Pancreas (tissue), 10 donors: Measurements from ENCODE around the gene FRMD4A. TPM values are rescaled to one million over a fixed set of nuclear protein-coding genes. Genes with fewer than 3 reads are reported as not detected.

Experiments used
- ATAC-seq, 4 donors: fragments of 200-7000 bp; cut with Tn5 transposase; one replicate each; pipeline versions ENCODE4 v1.8.0 to v1.9.1; 2020; ENCODE audit warnings: mild to moderate bottlenecking in 4 of 4, moderate library complexity in 4 of 4
- DNase-seq, 6 donors: peaks; one replicate each; pipeline ENCODE4 v3.0.0-alpha.2; 2020
- FAIRE-seq: peaks from 2 replicates; lab custom pipeline; 2012; peaks lifted over from hg19 to GRCh38; lab: Jason Lieb, UNC
- H3K27ac ChIP-seq, 4 donors: fragments of 200-600 bp; sonication (generic); 1 replicate in 3 of 4; 2 replicates in 1 of 4; pipeline versions ENCODE4 v1.5.0 to v1.8.0; 2020
- H3K27me3 ChIP-seq, 4 donors: fragments of 200-600 bp; one replicate each; pipeline ENCODE4 v1.8.0; 2021
- H3K36me3 ChIP-seq, 3 donors: fragments of 200-600 bp; sonication (generic) in 1 of 3; one replicate each; pipeline versions ENCODE4 v1.5.0 to v1.8.0; 2020 to 2021
- H3K4me1 ChIP-seq, 3 donors: fragments of 200-600 bp; one replicate each; pipeline ENCODE4 v1.8.0; 2021
- H3K4me3 ChIP-seq, 4 donors: fragments of 200-600 bp; sonication (generic) in 2 of 4; one replicate each; pipeline versions ENCODE4 v1.5.0 to v1.8.0; 2020 to 2021
- H3K9me3 ChIP-seq, 4 donors: fragments of 200-600 bp; one replicate each; pipeline ENCODE4 v1.8.0; 2021
- WGBS, 2 donors: extraction: QIAGEN DNeasy Blood & Tissue Kit; methylation state at CpG; one replicate each; pipeline ENCODE4 v1.1.7; 2013; 5-methylcytosine and 5-hydroxymethylcytosine counted together
- intact Hi-C, 3 donors: fragments of 100-400 bp; cut with DNase I; formaldehyde crosslinking; loops; one replicate each; pipeline versions ENCODE4 v1.11.1 to v1.14.2; 2022
- polyA plus RNA-seq, 2 donors: library from polyadenylated mRNA; stranded (reverse); fragments of 200-250 nt; gene quantifications; one replicate each; pipeline ENCODE4 v1.2.3, GENCODE V29; 2013
- total RNA-seq, 6 donors: library from RNA; stranded (reverse); fragmentation: NEBNext Ultra II Directional in 4 of 6; extraction: Animal tissue kit (Norgen Biotek cat#: 25700) in 4 of 6; gene quantifications; one replicate each; pipeline versions ENCODE4 v1.2.1 to v1.2.4, GENCODE V29; 2021 to 2023
- TF ChIP-seq, protein P1 (sequence below), 4 donors: fragments of 200-600 bp; sonication (generic) in 3 of 4; IDR thresholded peaks; one replicate each; pipeline versions ENCODE4 v1.5.0 to v1.8.0; 2021; ENCODE audit warnings: antibody characterized with exemption in 4 of 4
- donor health status: healthy with polysubstance abuse.
- donor health status: DM: no; HTN: no; CAD: no; lungs with moderate emphysema.
- donor health status: DM: no; HTN: no; CAD: no.
- donor health status: control.
- donor health status: control.
- donor health status: Bipolar disorder and iron deficiency.
- donor health status: DM: yes; HTN: yes; CAD: no.
- donor health status: DM: no; HTN: no; CAD: no.
- donor health status: DM: no; HTN: no; CAD: no.
- donor health status: DM: yes; HTN: yes; CAD: no.

FRMD4A gene
- total and polyA plus RNA-seq, 8 donors = 13.5 to 27.5 (median 18.7) TPM

DNA sequence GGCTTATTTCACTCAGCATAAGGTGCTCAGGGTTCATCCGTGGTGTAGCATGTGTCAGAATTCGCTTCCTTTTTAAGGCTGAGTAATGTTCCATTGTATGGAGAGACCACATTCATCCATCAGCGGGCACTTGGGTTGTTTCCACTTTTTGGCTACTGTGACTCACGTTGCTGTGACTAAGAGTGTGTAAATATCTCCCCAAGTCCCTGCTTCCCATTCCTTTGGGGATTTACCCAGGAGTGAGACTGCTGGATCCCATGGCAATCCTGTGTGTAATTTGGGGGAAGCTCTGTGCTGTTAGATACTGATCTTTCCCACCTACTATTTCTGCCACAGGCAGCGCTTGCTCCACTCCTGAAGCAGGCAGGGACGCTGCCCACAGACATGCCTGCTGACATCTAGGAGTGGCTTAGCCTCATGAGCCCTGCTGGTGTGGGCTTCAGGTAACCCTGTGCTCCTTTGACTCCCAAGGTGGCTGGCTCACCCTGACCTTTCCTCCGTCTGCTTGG, 346.0 kb downstream of the FRMD4A start:
- FAIRE-seq (no peak), DNase-seq (no peak), ATAC-seq (no peak)
- Histone ChIP-seq H3K4me1 (no peaks in the 10 kb centered on the region), H3K36me3 (no peaks in the 10 kb centered on the region), H3K27me3 (no peaks in the 10 kb centered on the region), H3K9me3 (no peaks in the 10 kb centered on the region), H3K4me3 (no peak overlapping the region), H3K27ac (no peak overlapping the region)
- intact Hi-C loops = no loop called here
- WGBS, 2 donors = 87 to 88% methylated on average over 7 of the region's 7 CpGs
- TF ChIP-seq, protein P1, sequence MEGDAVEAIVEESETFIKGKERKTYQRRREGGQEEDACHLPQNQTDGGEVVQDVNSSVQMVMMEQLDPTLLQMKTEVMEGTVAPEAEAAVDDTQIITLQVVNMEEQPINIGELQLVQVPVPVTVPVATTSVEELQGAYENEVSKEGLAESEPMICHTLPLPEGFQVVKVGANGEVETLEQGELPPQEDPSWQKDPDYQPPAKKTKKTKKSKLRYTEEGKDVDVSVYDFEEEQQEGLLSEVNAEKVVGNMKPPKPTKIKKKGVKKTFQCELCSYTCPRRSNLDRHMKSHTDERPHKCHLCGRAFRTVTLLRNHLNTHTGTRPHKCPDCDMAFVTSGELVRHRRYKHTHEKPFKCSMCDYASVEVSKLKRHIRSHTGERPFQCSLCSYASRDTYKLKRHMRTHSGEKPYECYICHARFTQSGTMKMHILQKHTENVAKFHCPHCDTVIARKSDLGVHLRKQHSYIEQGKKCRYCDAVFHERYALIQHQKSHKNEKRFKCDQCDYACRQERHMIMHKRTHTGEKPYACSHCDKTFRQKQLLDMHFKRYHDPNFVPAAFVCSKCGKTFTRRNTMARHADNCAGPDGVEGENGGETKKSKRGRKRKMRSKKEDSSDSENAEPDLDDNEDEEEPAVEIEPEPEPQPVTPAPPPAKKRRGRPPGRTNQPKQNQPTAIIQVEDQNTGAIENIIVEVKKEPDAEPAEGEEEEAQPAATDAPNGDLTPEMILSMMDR (IDR thresholded peaks at IDR 0.05) = no peak

DNA sequence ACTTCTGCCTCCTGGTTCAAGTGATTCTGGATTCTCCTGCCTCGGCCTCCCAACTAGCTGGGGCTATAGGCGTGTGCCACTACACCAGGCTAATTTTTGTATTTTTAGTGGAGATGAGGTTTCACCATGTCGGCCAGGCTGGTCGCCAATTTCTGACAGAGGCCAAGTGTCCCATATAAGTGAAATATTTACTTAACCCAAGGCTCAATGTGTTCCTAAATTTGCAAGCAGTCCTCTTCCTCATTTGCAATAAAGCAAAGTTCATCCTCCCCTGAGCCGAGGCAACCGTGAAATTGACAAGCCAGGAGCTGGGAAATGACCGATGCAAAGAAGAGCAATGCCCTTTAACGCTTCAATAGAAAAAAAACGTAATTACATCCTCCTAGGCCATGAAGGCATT, 347.7 kb downstream of the FRMD4A start:
- DNase-seq (no peak), ATAC-seq (no peak), FAIRE-seq (no peak)
- Histone ChIP-seq H3K4me1 (no peaks in the 10 kb centered on the region), H3K36me3 (no peaks in the 10 kb centered on the region), H3K27ac (no peak overlapping the region), H3K9me3 (no peaks in the 10 kb centered on the region), H3K27me3 (no peaks in the 10 kb centered on the region), H3K4me3 (no peak overlapping the region)
- TF ChIP-seq, protein P1 (IDR thresholded peaks at IDR 0.05) = no peak
- intact Hi-C loops = no loop called here
- 81 to 85% methylated on average over 9 of the region's 9 CpGs for WGBS, 2 donors

DNA sequence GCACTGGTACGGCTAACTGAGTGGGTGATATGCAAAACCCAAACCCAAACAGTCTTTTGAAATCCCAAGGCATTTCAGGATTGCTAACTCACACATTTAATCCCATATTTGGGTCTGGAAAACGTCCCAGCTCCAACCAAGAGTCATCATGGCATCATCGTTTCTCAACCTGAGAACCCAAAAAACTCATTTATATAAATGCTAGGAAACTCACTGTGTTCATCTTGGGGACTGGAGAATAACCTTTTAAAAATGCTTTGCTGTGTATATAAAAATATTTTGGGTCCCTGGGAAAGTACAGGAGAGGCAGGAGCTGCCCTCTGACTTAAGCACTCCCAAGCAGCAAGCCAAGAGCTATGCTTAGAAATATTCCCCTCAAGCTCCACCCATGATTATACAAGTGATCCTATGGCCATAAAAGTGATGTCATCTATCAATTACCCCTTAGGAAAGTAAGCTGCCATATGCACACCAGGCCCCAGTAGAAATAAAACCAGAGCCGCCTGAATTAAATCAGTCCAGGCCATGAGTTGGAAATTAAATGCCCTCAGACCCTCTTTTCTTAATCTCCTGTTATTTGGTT, 352.1 kb downstream of the FRMD4A start:
- DNase-seq (no peak), ATAC-seq (no peak), FAIRE-seq (no peak)
- Histone ChIP-seq H3K36me3 (no peaks in the 10 kb centered on the region), H3K27ac (no peak overlapping the region), H3K9me3 (no peaks in the 10 kb centered on the region), H3K4me1 (no peaks in the 10 kb centered on the region), H3K27me3 (no peaks in the 10 kb centered on the region), H3K4me3 (no peak overlapping the region)
- WGBS, 2 donors = 85% methylated on average over 4 of the region's 4 CpGs
- TF ChIP-seq, protein P1 (IDR thresholded peaks at IDR 0.05) = no peak
- intact Hi-C loops = no loop called here

DNA sequence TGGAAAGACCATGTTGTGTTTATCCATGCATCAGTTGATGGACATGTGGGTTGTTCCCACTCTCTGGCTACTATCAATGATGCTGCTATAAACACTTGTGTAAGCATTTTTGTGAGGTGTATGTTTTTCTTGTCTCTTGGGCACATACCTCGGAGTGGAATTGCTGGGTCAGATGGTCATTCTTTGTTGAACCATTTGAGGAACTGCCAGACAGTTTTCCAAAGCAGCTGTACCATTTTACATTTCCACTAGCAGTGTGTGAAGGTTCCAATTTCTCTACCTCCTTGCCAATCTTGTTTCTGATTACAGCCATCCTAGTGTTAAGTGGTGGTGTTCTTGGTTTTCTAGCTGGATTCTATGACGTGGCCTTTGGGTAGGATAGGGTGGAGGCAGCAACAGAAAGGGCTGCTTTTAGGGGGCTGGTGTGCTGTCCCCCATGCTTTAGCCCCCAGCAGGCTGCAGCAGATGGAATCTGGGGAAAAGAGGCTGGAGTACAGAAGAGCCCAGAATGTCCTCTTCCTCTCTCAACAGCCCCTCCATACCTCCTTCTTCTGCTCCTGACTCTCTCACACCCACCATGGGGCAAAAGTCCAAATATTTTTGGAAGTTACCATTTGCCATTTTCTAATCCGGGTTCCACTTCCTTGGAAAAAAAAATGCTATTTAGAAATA, 352.7 kb downstream of the FRMD4A start:
- no peak overlapping the region for H3K27ac ChIP-seq
- no peaks in the 10 kb centered on the region for H3K27me3 ChIP-seq
- DNase-seq (no peak), FAIRE-seq (no peak), ATAC-seq (no peak)
- H3K4me1 ChIP-seq = no peaks in the 10 kb centered on the region
- intact Hi-C loops = no loop called here
- WGBS, 2 donors = 90 to 94% methylated on average over 3 of the region's 3 CpGs
- H3K36me3 ChIP-seq = no peaks in the 10 kb centered on the region
- no peaks in the 10 kb centered on the region for H3K9me3 ChIP-seq
- no peak overlapping the region for H3K4me3 ChIP-seq
- TF ChIP-seq, protein P1 (IDR thresholded peaks at IDR 0.05) = no peak

DNA sequence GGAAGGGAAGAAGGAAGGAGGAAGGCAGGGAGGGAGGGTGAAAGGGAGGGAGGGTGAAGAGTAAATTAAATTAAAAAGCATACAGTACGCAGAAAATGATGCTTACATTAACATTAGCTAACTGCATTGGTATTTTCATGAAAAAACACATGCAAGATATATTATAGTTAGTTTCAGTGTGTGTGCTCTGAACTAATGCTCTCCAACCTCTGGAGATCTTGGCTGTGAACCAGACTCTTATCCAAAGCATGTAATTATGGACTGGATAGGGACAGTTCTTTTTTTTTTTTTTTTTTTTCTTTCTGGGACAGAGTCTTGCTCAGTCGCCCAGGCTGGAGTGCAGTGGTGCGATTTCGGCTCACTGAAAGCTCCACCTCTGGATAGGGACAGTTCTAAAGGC, 357.0 kb downstream of the FRMD4A start:
- no peak for FAIRE-seq
- TF ChIP-seq, protein P1 (IDR thresholded peaks at IDR 0.05) = no peak
- Histone ChIP-seq H3K9me3 (no peaks in the 10 kb centered on the region), H3K27ac (no peak overlapping the region), H3K4me3 (no peak overlapping the region), H3K4me1 (no peaks in the 10 kb centered on the region), H3K36me3 (no peaks in the 10 kb centered on the region), H3K27me3 (no peaks in the 10 kb centered on the region)
- DNase-seq = no peak
- WGBS, 2 donors = 69 to 70% methylated on average over 4 of the region's 4 CpGs
- intact Hi-C loops = no loop called here
- ATAC-seq = no peak
